OCI-LY3 (cell line): ENCODE results near the gene GRIK5.

Experiments used
- EZH2phosphoT487 ChIP-seq: fragments of 200-600 bp; shearing (Covaris generic); IDR thresholded peaks from 2 replicates; pipeline ENCODE4 v1.6.1; 2018; ENCODE audit warnings: antibody characterized with exemption, mixed run types, low read depth
- TF ChIP-seq, protein P1 (sequence below): fragments of 200-600, 300-600 bp; sonication (generic); IDR thresholded peaks from 2 replicates; pipeline ENCODE4 v1.5.1; 2014; ENCODE audit warnings: antibody characterized with exemption, low read length, low read depth

DNA sequence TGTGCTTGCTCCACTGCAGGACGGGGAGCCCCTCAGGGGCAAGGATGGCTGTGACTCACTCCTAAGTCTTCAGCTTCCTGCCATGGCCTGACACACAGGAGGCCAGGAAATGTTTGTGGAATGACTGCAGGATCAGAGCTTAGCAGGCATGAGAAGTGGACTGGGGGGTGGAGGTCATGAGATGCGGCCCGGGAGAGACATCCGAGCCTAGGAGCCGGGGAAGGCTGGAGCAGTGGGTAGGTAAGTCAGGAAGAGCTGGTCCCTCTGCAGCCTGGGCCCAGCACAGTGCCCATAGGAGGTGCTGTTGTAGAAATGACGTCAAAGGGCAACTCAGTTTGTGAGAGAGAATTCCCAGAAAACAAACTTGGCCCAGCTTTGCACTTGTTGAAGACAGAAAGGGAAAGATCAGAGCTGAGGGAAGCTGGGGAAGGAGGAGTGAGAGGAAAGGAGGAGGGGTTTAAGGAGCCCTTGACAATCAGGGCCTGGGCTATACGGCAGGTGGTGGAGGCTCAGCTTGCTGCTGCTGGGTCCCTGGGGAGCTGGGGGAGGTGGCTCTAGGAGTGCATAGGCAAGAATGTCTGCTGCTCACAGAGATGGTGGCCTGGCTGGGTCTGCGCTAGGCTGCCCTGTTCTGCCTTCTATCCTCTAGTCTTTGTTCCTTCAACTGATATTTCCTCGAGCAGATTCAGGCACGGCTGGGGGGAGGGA lies 43.8 kb upstream of the GRIK5 start:
- TF ChIP-seq, protein P1, sequence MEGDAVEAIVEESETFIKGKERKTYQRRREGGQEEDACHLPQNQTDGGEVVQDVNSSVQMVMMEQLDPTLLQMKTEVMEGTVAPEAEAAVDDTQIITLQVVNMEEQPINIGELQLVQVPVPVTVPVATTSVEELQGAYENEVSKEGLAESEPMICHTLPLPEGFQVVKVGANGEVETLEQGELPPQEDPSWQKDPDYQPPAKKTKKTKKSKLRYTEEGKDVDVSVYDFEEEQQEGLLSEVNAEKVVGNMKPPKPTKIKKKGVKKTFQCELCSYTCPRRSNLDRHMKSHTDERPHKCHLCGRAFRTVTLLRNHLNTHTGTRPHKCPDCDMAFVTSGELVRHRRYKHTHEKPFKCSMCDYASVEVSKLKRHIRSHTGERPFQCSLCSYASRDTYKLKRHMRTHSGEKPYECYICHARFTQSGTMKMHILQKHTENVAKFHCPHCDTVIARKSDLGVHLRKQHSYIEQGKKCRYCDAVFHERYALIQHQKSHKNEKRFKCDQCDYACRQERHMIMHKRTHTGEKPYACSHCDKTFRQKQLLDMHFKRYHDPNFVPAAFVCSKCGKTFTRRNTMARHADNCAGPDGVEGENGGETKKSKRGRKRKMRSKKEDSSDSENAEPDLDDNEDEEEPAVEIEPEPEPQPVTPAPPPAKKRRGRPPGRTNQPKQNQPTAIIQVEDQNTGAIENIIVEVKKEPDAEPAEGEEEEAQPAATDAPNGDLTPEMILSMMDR = peak; percentile 44; the same call in 1 of the 2 replicates
- no peak for TF ChIP-seq EZH2phosphoT487
